HPDE6-E6E7 (cell line): ENCODE measurements around the gene METAP1D.
"Not testable (repeated sequence)": the region's sequence is repeated elsewhere in the genome, so short reads cannot be mapped to it uniquely, and the experiment has no call there.

ENCODE experiments used
- DNase-seq: peaks from one replicate; pipeline ENCODE4 v3.0.0; 2011; ENCODE audit warnings: missing footprints; ENCODE audit errors: extremely low spot score

The METAP1D gene

DNA sequence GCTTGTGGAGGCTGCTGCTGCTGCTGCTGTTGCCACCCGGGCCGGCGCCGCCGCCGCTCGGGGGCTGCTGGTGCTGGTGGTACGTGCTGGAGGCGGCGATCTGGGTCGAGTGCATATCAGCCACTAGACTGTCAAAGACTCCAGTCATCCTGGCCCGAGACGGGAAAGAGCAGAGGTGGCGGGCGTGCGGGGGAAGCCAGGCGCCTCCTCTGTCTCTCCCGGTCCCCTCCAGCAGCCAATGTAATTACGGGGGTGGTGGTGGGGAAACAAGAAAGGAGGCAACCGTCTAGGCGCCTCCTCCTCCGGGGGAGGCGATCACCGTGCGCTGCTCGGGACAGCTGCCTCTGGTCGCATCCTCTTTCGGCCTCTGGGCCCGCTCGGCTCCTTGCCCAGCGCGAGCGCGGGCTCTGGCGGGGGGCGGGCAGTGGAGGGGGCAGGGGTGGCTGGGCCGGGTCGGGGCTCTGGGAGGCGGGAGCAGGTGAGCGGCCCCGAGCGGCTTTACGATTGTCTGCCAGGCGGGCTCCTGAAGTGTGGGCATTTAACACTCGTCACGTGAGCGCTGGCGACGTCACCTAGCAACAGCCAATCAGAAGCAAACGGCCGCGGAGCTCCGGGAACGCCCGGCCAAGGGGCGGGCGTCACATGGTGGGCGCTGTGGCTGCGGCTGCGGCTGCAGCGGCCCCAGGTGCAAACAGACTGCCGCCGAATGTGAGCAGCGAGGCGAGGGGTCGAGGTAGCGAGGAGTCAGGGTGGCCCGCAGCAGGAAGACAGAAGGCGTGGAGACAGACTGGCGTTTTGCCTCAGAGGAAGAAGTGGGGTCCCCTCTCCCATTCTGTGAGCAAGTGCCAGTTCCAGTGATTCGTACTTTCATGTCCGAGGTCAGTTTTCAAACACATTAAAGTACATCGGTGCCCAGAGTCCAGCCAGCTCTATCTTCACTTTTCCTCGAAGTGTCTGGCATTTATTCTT, 102.9 kb downstream of the METAP1D start, which contains the start of gene DLX2:
Gene DLX2, minus strand, starts transcription at position 510 of the 969 bp plus-strand sequence. Its CDS starts 362 bp downstream, at position 148.
- no peak for DNase-seq

DNA sequence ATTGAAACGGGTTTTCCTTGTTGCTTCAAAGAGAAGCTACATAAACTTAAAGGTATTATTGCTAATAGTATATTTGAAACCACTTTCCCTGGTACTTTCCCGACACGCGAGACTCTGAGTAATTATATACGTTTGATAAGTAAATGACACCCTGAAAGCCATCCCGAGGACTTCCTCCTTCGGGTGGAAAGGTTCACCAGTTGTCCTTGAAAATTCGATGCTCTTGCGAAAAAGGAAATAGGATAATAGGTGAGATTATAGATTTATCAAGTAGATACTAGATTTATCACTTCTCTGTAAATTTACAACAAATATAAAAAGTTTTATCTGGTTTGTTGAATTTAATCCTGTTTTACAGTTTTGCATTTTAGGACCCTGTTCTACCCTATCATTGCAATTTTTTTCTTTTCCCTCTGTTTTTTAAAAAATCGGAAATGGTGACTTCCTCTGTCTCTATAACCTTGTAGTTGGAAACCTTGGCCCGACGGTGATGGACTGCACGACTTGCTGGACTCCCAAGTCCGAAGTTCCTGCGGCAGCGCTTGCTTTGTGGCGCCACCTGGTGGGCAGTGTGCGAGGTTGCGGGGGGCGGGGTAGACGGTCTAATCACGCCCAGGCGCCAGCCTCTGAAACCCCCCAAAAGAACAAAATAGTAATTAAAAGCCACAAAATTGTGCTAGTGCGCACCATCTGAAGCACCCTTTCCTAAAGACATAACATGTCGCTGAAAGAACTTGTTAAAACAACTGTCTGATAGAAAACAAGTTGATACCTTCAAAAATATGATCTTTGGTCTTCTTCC, 103.9 kb downstream of the METAP1D start:
- DNase-seq, result no peak

DNA sequence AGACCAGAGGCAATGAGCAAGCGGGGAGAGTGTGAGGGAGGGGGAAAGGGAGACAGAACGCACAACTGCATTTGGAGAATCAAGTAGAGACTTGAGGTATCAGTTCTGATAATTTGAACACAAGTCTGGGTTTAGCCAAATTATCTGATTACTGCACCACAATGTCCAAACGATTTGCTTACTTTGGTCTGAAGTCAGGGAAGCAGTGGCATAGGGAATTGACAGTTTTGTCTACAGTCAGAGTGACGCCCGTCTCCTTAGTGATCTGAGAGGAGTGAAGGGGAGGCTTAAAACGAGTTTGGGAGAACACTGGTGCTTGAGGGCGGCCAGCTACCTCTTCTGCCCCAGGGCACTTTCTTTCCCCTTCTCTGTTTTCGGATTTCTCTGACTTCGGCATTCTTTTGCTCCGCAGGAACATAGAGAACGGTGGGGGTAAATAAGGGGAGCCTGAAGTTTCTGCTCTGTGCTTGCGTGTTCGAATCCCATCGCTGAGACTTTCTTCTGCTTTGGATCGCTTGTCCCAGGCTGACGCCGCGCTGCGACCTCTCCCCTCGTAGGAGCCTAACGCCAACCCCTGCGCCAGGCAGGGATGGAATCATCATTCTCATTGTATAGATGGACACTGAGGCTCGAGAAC, 105.8 kb downstream of the METAP1D start:
- DNase-seq, result no peak

DNA sequence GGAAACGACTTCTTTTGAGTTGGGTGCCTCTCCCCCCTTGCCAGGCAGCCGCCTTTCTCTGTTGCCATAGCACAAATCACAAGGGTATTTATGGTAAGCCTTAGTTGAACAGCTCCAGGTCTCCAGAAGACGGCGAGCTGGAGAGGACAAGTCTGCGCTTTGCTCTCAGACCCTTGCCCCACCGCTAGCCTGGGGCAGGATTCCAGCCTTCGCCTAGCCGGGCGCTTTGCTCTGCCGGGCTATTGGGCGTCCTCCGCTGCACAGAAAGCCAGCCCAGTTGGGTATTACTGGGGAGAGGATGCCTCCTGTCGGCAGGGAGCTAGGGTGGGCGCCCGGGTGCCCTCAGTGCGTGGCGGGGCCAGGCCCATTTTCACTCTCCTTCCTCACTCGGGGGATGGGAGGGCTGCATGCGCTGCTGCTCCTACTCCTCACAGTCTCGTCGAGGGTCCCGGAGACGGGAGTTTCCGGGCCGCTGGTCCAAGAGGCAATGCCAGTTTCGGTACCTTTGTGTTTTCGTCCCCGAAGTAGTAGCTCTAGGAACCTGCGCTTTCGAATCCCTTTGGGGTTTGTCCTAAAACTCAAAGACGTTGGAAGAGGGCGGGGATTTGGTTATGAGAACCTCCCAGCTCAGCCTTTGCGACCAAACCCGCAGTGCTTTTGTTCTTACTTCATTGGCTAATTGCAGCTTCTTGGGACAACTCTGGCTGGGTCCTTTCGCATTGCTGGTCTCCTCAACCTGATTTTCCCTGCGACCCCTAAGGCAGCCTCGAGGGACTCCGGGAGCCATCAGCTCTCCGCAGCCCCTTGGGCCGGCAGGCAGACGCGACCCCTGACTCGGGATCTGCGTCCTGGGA, 106.6 kb downstream of the METAP1D start:
- no peak for DNase-seq

DNA sequence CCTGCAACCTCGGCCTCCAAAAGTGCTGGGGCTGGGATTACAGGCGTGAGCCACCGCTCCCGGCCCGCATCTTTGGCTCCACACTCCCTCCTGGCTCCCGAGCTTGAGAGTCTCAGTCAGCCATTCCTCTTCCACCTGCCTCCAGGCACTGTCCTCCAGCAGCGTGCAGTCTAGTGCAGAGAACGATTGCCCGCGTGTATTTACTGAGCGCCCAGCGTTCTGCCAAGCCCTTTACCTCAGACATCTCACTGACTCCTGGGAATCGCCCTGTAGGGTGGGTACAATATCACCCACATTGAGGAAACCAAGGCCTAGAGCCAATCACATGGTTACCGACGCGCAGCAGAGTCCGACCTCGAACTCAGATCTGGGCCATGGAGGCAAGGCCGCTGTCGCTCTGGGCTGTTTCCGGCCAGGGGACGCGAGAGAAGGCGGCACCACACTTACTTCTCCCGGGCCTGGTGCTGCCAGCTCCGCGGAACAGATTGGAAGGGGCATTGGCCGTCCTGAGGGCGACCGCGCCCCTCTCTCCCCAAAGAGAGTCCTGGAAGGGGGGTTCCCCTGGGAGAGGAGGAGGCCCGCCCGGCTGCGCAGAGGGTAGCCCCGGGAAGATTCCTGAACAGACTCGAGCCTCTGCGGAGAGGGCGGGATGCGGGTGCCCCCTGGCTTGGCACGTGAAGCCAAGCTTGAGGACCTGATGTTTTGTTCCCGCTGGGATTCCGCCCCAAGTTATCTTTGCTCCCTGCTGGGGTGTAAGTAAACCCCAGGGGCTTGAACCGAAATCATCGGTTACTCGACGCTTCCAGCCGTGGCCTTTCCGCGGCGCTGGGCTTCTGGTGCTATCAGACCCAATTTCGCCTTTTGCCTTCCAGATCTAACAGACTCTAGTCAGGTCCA, 108.2 kb downstream of the METAP1D start:
- DNase-seq, result no peak

DNA sequence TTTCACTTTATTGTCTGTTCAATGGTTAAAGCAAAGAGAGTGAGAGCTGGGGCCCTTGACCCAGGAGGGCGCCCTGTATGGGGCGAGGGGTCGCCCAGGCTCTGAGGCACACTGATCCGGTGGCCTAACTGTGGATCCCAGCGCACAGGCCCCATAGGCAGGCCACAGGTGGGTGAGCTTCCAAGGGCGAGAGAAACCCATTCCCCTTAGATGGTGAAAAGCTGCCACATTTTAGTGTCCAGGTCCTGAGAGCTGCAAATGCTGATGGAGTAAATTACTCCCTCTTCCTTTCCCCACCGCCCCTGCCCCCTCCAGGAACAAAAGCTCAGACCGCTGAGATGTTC, 108.8 kb downstream of the METAP1D start:
- no peak for DNase-seq

DNA sequence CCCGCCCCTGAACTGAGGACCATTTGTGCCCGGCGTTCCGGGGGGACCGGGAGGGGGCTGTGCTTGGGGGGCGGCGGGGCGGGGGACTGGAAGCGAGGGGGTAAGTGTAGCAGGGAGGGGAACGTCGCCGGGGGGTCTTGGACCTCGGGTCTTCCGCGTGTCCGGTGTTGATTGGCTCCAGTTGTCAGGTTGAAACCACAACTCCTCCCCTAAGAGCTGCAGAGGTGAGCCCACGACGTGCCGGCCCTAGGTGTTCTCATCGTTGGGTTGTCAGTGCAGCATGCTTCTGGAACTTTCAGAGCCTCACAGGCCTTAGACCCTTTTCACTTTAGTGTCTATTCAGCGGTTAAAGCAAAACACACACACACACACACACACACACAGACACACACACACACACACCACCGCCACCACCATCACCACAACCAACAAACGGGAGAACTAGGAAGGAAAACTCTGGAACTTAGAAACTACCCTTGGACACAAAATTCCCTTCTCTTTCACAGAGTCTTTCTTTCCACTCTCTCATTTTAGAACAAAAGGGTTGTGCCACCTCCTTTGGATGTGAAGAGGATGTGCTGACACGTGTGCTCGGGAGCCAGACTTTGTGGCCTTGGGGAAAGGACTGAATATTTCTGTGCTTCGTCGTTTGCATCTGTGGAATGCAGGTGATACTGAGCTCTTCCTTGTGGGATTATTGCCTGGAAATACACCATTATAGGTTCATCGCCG, 109.7 kb downstream of the METAP1D start:
- DNase-seq, result no peak

DNA sequence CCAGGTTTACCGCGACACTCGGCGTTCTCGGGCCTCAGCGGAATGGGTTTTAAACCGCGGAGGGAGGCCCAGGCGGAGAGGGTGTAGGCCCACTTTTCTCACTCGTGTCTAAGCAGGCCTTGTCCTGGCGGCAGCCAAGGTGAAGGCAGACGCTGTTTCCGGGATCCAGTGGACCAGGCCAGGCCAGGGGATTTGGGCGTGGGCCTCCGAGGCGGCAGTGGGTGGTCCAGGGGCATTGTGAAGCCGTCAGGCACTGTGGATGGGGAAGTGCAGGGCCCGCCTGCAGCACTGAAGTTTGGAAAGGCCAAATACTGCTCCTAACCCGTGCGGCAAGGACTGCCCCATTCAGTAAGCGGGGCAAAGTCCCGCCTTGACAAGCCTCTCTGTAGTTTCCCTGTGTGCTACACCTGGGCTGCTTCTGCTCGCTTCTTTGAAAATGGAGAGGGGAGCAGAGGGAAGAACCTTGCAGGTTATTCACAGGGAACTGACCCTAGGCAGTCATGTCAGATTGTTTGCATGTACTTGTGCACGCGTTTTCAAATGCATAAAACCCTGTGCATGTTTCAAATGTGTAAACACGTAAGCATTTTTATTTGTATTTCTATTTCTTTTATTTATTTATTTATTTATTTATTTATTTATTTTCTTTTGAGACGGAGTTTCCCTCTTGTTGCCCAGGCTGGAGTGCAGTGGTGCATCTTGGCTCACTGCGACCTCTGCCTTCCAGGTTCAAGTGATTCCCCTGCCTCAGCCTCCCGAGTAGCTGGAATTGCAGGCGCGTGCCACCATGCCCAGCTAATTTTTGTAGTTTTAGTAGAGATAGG, 110.4 kb downstream of the METAP1D start:
- DNase-seq, result no peak

DNA sequence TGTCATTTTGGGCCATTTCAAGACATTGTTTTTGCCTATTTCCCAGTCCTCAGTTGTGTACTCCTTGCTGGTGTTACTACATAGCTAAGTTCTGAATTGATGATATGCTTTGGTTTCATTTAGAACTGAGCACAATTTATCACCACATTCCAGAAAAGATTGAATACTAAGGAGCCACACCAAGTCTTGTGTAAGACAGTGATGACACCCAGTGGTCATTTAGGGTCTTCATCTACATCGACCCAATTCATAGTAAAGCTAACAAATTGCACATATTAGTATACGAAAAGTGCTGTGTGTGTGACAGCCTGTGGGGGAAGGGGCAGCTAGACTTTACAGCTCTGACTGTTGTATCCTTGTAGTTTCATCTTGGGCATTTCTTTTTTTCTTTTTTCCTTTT, 113.9 kb downstream of the METAP1D start:
- no peak for DNase-seq

DNA sequence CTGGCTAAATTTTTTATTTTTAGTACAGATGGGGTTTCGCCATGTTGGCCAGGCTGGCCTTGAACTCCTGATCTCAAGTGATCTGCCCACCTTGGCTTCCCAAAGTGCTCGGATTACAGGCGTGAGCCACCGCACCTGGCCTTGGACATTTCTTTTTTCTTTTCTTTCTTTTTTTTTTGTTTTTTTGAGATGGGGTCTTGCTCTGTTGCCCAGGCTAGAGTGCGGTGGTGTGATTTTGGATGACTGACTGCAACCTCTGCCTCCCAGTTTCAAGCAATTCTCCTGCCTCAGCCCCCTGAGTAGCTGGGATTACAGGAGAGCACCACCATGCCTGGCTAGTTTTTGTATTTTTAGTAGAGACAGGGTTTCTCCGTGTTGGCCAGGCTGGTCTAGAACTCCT, 114.4 kb downstream of the METAP1D start:
- DNase-seq, result not testable (repeated sequence)

DNA sequence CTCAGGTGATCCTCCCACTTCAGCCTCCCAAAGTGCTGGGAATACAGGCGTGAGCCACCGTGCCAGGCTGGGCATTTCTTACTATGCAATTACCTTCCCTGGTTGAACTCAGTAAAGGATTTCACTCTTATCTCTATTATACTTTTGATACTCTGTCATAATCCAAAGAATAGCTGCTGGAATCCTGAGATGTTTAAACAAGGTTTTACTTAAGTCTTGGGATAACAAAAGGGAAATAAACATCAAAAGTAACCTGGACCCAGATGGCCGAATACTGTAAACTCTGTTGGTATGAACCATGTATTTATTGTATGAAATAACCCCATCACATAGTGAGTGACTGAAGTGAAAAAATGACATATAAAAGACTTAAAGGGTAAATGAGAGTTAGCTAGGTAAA, 114.8 kb downstream of the METAP1D start:
- no peak for DNase-seq

DNA sequence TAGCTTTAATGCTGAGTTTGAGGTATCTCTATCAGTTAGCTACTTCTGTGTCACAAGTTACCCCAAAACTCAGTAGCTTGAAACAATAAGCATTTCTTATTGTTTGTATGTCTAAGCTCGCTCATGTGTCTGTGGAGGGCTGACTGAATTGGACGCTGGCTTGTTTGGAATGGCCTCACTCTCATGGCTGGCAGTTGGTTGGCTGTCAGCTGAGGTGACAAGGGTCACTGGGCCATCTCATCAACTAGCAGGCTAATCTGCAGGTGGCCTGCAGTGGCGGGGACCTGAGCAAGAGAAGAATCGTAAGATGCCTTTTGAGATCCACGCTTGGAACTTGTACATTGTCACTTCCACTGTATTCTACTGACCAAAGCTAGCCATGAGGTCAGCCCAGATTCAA, 116.4 kb downstream of the METAP1D start:
- no peak for DNase-seq

DNA sequence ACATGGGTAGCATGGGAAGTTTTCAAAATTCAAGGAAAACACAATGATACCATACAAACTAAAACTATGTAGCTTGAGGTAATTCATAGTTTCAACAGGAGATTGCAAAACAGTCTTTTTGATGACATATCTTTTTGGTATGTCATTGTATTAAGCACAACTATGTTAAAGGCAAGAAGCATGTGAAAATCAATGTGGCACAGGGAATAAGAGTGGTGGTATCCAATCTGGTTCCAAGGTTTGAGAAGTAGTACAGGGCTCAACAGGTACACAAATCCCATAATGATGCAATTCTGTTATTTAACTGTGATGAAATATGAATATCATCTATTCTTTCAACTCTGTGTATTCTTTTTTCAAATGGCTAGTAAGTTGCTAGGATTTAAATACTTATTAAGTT, 119.3 kb downstream of the METAP1D start:
- no peak for DNase-seq

DNA sequence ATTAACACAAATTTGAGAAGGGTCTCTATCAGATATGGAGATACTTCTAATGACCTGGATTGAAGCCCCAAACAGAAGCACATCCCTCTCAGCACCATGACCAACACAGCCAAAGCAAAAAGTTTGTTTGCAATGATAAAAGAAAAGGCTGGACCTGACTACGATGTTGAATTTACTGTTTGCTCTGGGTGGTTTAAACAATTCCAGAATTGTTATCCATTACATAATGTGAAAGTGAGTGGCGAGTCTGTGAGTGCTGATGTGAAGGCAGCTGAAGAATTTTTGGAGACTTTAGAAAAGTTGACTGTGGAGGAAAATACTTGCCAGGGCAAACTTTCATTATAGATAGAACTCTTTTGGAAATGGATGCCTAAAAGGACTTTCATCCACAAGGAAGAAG, 120.4 kb downstream of the METAP1D start:
- DNase-seq, result no peak

DNA sequence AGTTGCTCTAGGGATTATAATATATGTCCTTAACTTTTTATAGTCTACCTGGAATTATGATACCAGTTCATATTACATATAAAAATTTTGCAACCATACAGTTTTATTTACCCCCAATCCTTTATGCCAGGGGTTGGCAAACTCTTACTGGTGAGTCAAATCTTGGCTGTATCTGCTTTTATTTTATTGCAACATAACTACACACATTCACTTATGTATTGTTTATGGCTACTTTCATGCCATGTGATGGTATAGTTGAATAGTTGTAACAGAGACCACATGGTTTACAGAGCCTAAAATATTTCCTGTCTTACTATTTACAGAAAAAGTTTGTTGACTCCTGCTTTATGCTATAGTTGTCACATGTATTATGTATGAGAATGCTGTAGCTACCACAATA, 128.7 kb downstream of the METAP1D start:
- no peak for DNase-seq

DNA sequence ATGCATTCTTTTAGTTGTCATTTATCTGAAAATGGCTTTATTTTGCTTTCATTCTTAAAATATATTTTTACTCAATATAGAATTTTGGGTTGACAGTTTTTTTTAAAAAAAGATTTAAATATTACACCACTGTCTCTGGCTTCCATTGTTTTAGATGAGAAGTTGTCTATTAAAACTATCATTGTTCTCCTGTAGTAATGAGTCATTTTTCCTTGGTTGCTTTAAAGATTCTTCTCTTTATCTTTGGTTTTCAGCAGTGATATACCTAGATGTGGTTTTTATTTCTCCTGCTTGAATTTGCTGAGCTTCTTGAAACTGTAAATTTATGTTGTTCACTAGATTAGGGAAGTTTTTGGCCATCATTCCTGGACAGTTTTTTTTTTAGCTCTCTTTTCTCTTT, 129.7 kb downstream of the METAP1D start:
- DNase-seq, result no peak
